NCI-H774 (cell line): ENCODE results near the gene RAB33B.

ENCODE experiments used
- DNase-seq: peaks from one replicate; lab custom pipeline; 2025; lab: John Stamatoyannopoulos, UW

Gene RAB33B

DNA sequence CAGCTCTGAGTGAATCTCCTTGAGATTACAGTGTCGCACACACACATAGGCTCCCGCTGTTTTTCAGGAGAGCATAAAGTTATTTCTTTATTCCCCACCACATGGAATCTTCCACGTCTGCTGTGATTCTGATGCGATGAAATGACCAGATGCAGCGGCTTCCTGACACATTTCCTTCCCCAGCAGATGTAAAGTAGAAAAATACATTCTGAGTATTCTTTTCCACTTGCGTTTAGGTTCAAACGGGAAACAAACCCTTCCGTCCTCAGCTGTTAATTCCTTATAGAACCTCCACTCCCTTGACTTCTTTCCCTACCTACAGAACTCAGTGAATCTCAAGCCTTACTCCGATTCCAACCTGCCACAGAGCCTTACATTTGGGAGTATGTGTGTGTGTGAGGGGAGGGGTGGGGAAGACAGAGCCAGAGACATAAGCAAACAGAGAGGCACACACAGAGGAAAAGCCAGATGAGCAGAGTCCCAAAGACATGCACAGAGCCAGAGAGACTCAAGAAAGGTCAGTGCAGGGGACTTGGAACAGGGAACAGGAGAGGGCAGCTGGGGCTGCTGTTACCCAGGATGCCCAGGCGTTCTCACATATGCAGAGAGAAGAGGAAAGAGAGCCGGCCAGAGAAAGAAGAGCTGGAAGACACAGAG is 54.8 kb downstream of the RAB33B start:
- DNase-seq, result no peak

DNA sequence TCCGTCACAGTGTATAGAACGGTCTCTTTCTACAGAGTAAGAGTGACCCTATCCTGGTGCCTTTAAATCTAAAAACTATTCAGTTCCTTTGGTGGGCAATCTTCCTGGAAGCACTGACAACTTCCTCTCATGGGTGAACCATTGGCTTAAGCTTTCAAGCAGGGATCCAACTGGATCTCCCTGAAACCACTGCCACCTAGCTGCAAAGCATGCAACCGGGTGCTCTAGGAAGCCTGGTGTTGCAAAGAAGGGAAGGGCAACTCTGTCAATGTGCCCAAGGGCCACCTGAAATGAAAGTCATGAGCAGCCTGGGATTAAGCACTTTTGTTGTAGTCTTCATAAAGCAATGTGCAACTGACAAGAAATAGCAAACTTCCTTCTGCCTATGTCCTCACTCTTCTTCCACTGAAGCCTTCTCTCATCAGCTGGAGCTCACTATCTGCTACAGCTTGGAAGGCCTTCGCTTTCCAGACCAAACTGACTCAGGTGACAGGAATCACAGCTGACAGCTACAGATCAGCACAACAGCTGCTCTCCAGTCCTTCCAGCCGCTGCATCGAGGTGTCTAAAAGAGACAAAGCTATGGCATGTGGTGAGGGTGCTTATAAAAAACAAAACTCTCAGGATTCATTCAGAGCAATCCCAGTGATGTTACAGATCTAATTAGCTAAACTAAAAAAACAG is 55.9 kb downstream of the RAB33B start:
- no peak for DNase-seq

DNA sequence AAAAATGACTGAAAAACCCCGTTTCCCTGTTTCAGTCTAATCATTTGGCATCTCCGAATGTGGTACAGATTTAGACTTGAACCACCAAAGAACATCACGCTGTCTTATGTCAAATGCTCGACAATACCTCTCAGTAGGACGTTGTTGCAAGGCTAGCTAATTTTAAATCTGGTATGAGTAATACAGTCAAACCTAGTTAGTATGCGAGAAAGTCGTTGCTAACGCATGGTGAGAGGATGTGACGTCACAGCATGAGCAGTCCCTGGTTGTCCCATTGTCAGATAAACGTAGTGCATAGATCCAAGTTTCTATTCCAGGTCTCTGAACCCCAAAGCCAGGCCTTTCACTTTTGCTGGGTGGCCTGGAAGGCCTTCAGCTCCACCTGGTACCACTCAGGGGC is 57.4 kb downstream of the RAB33B start:
- DNase-seq, result no peak

DNA sequence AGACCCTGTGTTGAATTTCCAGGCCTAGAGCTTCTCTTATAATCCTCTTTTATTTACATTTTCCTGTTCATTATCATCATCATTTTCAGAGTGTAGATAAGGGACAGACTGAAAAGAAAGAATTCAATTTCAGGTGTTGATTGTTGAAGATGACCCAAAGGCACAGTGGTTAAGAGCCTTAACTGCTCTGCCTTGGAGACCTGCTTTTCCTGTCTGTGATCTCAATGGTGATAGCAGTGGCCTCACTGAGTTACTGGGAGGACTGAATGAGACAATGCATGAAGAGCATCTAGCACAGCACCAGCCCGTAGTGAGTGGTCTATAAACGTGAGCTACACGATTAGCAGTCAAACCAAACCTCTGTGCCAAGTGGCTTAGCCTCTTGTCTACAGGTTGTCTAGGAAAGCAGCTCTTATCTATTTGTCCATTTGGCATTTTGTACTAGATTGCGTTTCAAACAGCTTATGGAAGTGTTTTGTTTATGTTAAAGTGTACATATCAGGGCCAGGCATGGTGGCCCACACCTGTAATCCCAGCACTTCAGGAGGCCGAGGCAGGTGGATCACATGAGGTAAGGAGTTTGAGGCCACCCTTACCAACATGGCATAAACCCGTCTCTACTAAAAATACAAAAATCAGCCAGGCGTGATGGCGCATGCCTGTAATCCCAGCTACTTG is 60.6 kb downstream of the RAB33B start:
- DNase-seq, result no peak

DNA sequence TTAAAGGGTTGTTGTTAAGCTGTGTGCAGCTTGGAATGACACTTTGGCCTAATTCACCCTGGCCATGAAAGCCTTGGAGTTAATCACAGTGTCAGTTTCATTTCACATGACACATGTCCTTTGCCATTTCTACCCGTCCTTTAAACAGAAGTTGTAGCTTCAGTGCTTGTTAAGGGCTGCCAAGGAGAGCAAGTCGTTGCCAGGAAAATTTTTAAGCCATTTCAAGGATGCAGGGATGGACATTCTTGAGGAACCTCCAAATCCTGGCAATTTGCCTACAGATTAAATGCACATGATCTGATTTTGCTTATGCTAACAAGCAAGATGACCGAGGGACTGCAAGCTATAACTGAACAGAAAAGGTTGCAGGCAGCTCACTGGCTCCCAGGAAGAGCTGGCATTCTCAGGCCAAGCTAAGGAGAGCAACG is 61.6 kb downstream of the RAB33B start:
- DNase-seq, result no peak

DNA sequence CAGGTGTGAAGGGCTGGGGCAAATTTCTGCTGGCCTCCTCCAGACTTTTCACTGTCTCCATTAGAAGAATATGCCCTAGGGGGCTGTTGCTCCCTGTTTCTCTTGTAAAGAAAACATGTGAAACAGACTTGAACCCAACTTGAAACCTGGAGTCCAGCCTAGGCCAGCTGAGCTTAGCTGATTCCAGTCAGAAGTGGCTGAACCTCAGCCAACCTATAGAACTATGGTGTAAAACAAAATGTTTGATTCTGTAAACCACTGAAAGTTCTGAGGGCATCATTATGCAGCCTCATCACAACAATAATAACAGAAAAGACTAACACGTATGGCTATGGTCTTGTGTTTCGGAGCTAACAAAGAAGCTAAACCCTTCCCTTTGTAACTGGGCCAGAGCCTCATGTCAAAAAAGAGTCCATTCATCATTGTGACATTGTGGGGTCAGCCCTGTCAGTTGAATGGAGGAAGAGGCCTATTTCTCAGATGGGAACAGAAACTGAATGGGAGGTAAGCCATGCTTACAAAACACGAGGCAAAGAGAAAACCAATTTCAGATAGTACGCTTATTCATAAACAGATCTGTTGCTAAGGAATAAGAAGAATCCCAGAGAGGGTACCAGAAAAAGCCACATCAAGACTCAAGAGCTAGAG is 68.0 kb downstream of the RAB33B start:
- no peak for DNase-seq

DNA sequence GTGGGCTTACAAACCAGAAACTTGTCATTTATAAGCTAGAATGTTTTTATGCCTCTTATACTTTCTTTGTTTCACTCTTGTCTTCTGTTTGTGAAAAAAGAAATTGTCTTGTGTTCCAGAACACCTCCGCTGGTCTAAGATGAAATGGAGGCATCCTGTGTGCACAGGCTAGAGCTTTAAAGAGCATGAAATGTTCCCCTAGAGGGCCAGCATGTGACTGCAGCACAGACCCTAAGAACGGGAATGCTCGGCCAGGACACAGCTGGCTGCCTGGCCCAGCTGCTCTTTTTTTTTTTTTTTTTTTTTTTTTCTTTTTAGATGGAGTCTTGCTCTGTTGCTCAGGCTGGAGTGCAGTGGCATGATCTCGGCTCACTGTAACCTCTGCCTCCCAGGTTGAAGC is 68.5 kb downstream of the RAB33B start:
- no peak for DNase-seq

DNA sequence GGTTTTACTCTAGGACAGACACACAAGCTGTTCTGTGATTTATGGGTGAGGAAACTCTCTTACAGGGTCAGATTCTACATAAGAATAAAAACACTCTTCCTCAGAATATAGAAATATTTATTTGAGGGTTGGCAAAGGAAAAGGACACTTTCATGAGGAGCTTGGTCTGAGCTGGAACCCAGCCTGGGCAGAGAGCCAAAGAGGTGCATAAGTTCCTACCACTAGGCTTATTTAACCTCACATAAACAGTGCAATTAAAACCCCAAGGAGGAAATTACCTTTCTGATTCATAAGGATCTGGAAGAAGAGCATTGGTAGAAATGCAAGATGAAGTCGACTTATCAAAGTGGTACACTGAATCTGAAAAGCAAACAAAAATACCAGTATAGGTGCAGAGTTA is 69.2 kb downstream of the RAB33B start:
- no peak for DNase-seq

DNA sequence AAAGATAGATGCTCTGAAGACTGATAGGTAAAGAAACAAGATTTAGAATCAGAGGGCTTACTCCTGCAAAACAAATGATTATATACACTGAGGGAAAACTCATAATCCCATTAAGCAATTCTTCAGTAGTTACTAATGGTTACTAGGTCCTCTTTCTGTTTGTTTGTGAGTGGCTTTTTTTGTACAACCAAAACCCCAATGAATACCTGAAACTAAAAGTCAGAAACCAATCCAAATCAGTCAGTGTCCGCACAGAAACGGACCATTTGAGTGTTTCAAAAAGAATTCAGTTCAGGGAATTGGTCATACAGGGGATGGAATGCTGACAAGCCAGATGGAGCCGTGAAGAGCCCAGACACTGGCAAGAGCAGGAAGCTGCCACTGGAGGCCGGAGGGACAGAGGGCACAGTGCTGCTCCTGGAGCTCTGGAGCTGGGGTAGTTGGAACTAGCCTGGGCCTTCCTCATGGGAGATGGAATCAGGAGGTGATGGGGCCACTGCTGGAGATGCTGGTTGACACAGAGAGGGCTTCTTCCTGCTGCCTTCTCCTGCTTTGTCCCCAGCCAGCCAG is 70.2 kb downstream of the RAB33B start:
- no peak for DNase-seq

DNA sequence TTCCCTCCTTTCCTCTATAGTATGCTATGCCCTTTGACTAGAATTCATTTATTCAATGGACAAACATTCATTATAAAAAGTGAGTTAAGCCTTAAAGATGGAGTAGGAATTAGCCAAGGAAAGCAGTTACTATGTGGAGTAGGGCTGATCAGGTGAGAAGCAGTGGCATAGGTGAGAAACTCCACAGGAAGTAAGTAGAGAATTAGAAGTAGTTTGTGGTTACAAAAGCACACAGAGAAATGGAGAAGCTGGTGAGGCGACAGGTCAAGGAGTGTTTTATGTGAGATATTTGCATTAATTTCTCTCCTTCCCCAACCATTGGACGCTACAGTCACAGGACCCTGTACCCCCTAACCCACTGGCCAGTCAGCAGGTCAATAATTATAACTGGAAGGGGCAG is 71.5 kb downstream of the RAB33B start:
- DNase-seq, result no peak
